ENCODE measurements around the gene TMCC2. TPM values are rescaled to one million over a fixed set of nuclear protein-coding genes. Genes with fewer than 3 reads are reported as not detected.

Gene TMCC2
- total RNA-seq, 4 donors from 2014 or later = 2.4 to 6.1 (median 5.3) TPM

GRCh38 chr1:205321162-205321958 lies 93.6 kb downstream of the TMCC2 start, which contains the start of gene NUAK2:
NUAK2 (minus strand) TSS chr1:205321745; CDS start chr1:205321628, 117 bp downstream.
- H3K27me3 ChIP-seq = no peaks in the 10 kb centered on the region
- no peaks in the 10 kb centered on the region for H3K36me3 ChIP-seq
- peak within 1 kb of the TSS; percentile 47 to 61 for H3K27ac ChIP-seq
- TF ChIP-seq CTCF (IDR thresholded peaks at IDR 0.05) (peak in 3 of 4 experiments; percentile 23 to 51 (median 25)), POLR2A (IDR thresholded peaks at IDR 0.05) (peak; percentile 69 to 75)
- intact Hi-C loops (cut with DNase I; ENCODE audit: low total_unique reads) = no loop called here
- DNase-seq = peak; percentile 72 to 85
- H3K4me1 ChIP-seq = no peaks in the 10 kb centered on the region
- no peaks in the 10 kb centered on the region for H3K9me3 ChIP-seq
- peak within 1 kb of the TSS; percentile 51 to 53 for H3K4me3 ChIP-seq

DNA sequence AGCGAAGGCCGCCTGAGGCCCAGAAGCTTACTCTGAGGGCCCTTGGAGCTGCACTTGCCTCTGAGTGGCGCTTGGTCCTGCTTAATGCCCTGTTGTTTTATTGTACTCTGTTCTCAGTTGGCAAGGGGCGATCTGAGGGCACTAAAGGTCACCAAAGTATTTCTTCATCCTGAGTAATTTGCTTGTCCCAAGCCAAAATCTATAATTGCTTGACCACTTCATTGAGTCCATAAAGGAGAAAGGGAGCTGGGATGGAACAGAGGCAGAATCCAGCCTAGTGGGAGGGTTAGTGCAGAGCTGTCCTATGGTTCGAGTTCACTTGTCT lies 94.2 kb downstream of the TMCC2 start:
- Histone ChIP-seq H3K4me3 (peak overlapping the region in 1 of 2 donors; percentile 53), H3K27me3 (no peaks in the 10 kb centered on the region), H3K27ac (no peak overlapping the region), H3K9me3 (no peaks in the 10 kb centered on the region), H3K4me1 (no peaks in the 10 kb centered on the region), H3K36me3 (no peaks in the 10 kb centered on the region)
- DNase-seq = no peak
- TF ChIP-seq CTCF (IDR thresholded peaks at IDR 0.05) (no peak), POLR2A (IDR thresholded peaks at IDR 0.05) (no peak)
- intact Hi-C loops (cut with DNase I; ENCODE audit: low total_unique reads) = no loop called here

Other genes with a start within 250 kb of the TMCC2 start
- gene CNTN2, start 184.7 kb upstream of the TMCC2 start, total RNA-seq = 1 to 10 TPM in 1 of 4 donors, not detected in 3; 3.0 TPM
- 1 to 10 TPM in 2 of 4 donors, under 1 TPM in 1, not detected in 1; 0.26 to 3.3 (median 1.7) TPM for gene TMEM81, start 143.5 kb upstream of the TMCC2 start, total RNA-seq
- gene RBBP5, start 106.0 kb upstream of the TMCC2 start, total RNA-seq = 10 to 100 TPM in 3 of 4 donors, 1 to 10 TPM in 1; 4.9 to 33.7 (median 24.7) TPM
- gene DSTYK, start 16.2 kb upstream of the TMCC2 start, total RNA-seq = 10 to 100 TPM in 2 of 4 donors, 1 to 10 TPM in 2; 7.9 to 26.9 (median 14.4) TPM
- 1 to 10 TPM in 2 of 4 donors, under 1 TPM in 1, not detected in 1; 0.73 to 2.0 (median 1.5) TPM for gene NUAK2, start 93.8 kb downstream of the TMCC2 start, total RNA-seq
- gene KLHDC8A, start 129.0 kb downstream of the TMCC2 start, total RNA-seq = 10 to 100 TPM in 1 of 4 donors, 1 to 10 TPM in 1, under 1 TPM in 1, not detected in 1; 0.88 to 14.1 (median 7.5) TPM
- 1 to 10 TPM in 2 of 4 donors, not detected in 2; 1.6 to 1.8 TPM for gene LEMD1, start 194.1 kb downstream of the TMCC2 start, total RNA-seq
- 1 to 10 TPM in 1 of 4 donors, under 1 TPM in 1, not detected in 2; 0.52 to 1.0 TPM for gene BLACAT1, start 228.1 kb downstream of the TMCC2 start, total RNA-seq

Measured in uterus (tissue), 4 donors.